ENCODE measurements around the gene ANKIB1. TPM values are rescaled to one million over a fixed set of nuclear protein-coding genes. Genes with fewer than 3 reads are reported as not detected.

The ANKIB1 gene
- total RNA-seq (10 to 100 TPM; 30.5 to 75.3 (median 49.8) TPM), polyA plus RNA-seq (10 to 100 TPM in 1 of 3 donors, 1 to 10 TPM in 2; 9.0 to 10.5 (median 9.0) TPM)
- long read RNA-seq, donor 1, full-length matches to known transcripts: 2 of 2 reads
- long read RNA-seq, donor 1, partial matches to known transcripts: 0 of 2 reads
- long read RNA-seq, donor 1, other reads (novel, unspliced or antisense): 0 of 2 reads
- long read RNA-seq, donor 2: 0 reads

DNA sequence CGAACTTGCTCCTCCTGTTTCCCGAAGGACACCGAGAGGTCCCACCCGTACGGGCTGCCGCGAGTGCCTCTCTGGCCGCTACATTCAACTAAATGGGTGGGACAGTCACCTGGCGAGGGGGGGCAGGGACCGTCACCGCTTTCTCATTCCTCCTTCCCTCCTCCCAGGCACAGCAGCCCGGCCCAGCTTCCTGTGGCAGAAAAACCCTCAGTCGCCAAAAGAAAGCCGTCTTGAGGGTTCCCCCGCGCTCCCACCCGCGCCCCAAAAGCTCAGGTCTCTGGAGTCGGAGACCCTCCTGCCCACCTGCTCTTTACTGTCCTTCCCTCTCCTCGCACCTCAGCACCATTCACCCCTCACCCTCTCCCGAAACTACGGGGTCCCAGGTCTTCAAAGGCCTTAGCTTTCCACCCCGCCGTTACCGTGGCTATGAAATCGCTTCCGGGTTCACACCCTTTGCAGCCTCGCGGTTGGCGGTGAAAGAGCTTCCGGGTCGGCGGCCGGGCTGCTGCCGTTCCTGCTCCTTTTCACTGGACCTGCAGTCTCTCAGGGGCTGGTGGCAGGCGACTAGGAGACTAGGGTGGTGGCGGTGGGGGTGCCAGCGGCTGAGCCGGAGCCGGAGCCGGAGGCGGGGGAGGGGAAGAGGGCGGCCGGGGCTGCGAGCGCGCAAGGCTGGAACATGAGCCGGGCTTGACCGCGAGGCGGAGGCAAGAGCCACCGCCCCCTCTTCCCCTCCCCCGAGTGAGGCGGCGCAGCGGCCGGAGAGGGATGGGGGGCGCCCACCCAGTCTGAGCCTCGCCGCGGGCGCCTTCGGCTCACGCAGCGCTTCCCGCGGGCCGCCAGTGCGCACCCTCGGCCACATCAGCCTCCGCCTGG is at the start of gene ANKIB1, which contains the start of gene KRIT1:
Gene ANKIB1, plus strand, starts transcription at position 488 of the 873 bp plus-strand sequence. CDS start 49,005 bp downstream, outside the sequence.
Gene KRIT1, minus strand, starts transcription at position 428 of the 873 bp plus-strand sequence. CDS start 3,779 bp downstream, outside the sequence.
- DNase-seq: peak; percentile 97
- Histone ChIP-seq H3K27ac (peak within 1 kb of the TSS; percentile 88 to 94 (median 91)), H3K9me3 (no peaks in the 10 kb centered on the region), H3K27me3 (replicated peaks in 1 of 7) (no peaks in the 10 kb centered on the region), H3K4me3 (peak within 1 kb of the TSS; percentile 74 to 99 (median 94)), H3K36me3 (peaks cover 0 to 20% (median 6%) of the 10 kb centered on the region in 6 donors), H3K4me1 (peaks cover 26 to 71% (median 45%) of the 10 kb centered on the region in 6 donors)
- WGBS, 5 donors: 0 to 1% (median 0%) methylated on average over 46 to 70 of the region's 71 CpGs
- intact Hi-C loops (cut with DNase I; ENCODE audit: low total_unique reads): no loop called here
- peak in 1 of 3 donors; percentile 31 for TF ChIP-seq POLR2A (IDR thresholded peaks at IDR 0.05)
- peak in 6 of 11 experiments; percentile 16 to 39 (median 27) for TF ChIP-seq CTCF (IDR thresholded peaks at IDR 0.05 in 8 of 11, conservative IDR thresholded peaks at IDR 0.05 in 3 of 11)
- TF ChIP-seq POLR2AphosphoS5 (IDR thresholded peaks at IDR 0.05): peak; percentile 91 to 94 (median 92)

DNA sequence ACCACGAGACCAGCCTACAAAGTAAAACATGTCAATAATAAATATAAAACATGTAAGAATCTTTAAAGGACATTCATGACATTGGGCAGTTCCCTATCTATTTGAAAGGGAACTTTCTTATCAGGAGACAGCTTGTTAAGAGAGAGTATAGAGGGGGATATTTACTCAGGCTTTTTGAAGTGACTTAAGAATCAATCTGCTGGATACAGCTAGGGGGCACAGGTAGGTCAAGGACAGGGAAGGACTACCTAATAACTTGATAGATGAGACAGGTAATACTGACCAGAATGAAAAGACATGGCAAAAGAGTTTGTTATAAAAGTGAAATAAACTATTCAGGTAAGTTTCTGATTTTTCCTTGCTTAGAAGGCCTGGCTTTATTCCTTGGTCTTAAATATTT is 45.0 kb upstream of the ANKIB1 start:
- peaks cover 0 to 98% (median 65%) of the 10 kb centered on the region in 6 donors for H3K36me3 ChIP-seq
- WGBS, 5 donors: 80 to 98% (median 96%) methylated on average over 1 of the region's 1 CpG
- intact Hi-C loops (cut with DNase I; ENCODE audit: low total_unique reads): no loop called here
- H3K9me3 ChIP-seq: peaks cover 0 to 5% (median under 1%) of the 10 kb centered on the region in 8 donors
- DNase-seq: no peak
- TF ChIP-seq POLR2A (IDR thresholded peaks at IDR 0.05) (no peak), POLR2AphosphoS5 (IDR thresholded peaks at IDR 0.05) (no peak), CTCF (IDR thresholded peaks at IDR 0.05 in 8 of 11, conservative IDR thresholded peaks at IDR 0.05 in 3 of 11) (no peak)
- no peak overlapping the region for H3K4me3 ChIP-seq
- no peaks in the 10 kb centered on the region for H3K27me3 ChIP-seq (replicated peaks in 1 of 7)
- no peaks in the 10 kb centered on the region for H3K4me1 ChIP-seq
- H3K27ac ChIP-seq: no peak overlapping the region

DNA sequence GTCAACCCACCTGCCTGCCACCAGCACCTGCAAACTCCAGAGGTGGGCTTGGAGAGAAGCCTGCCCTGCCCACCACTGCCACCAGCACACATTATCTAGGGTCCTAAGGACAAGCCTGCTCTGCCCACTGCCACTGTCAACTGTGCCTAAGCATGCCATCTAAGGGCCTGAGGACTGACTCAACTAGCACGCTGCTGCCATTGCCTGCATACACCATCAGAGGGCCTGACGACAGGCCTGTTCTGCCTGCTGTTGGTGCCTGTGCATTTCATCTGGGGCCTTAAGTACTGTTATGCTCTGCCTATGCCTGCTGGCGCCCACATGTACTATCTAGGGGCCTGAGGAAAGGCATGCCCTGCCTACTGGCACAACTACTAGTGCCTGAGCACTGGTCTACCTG is 39.8 kb upstream of the ANKIB1 start:
- Histone ChIP-seq H3K4me1 (no peaks in the 10 kb centered on the region), H3K27me3 (replicated peaks in 1 of 7) (no peaks in the 10 kb centered on the region), H3K27ac (no peak overlapping the region), H3K9me3 (peaks cover 2 to 36% (median 28%) of the 10 kb centered on the region in 8 donors), H3K36me3 (peaks cover 3 to 100% (median 81%) of the 10 kb centered on the region in 6 donors), H3K4me3 (no peak overlapping the region)
- 93 to 100% (median 96%) methylated on average over 3 of the region's 3 CpGs for WGBS, 5 donors
- TF ChIP-seq POLR2A (IDR thresholded peaks at IDR 0.05) (no peak), POLR2AphosphoS5 (IDR thresholded peaks at IDR 0.05) (no peak), CTCF (IDR thresholded peaks at IDR 0.05 in 8 of 11, conservative IDR thresholded peaks at IDR 0.05 in 3 of 11) (no peak)
- no peak for DNase-seq
- intact Hi-C loops (cut with DNase I; ENCODE audit: low total_unique reads): no loop called here
